GM18498 (cell line): ENCODE measurements around the gene MEX3B.

Experiments used
- ATAC-seq: cut with Tn5 transposase; IDR thresholded peaks from one replicate; pipeline ENCODE4 v1.9.1; 2021; ENCODE audit warnings: mild to moderate bottlenecking, moderate library complexity; ENCODE audit not compliant: unreplicated experiment

MEX3B gene

DNA sequence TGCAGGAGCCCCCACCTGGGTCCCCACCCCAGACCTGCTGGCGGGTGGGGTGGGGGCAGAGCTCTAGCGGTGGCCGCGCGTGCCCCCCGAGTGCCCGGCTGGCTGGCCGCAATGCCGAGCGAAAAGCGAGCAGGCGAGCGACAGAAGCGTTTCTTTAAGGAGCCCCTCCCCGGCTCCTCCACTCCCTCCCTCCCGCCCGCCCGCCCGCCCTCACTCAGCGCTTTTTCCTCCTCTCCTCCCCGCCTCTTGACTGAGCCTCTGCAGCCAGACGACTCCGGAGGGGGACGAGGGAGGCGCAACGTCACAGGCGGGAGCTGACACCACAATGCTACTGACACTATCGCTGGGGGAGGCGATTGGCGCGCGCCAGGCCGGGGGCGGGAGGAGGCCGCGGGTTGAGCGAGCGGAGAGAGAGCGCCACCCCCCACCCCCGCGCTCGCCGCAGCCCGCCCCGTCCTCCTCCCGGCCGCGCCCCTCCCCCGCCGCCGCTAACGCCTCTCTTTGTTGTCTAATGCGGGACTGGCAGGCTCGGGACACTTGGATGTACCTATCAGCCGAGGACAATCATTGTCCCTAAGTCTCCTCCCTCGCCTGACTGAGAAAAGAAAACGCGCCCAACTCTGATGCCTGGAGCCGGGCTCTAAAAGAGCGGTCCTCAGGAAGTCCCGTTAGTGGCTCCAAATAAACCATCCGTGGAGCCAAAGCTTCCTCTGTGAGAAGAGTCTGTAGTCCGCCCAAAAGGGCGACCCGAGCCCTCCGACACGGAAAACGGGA, at the start of gene MEX3B:
Gene MEX3B (minus strand): TSS at position 127 of the 774 bp plus-strand sequence. CDS start 313 bp downstream, outside the sequence.
- ATAC-seq = peak; percentile 72

DNA sequence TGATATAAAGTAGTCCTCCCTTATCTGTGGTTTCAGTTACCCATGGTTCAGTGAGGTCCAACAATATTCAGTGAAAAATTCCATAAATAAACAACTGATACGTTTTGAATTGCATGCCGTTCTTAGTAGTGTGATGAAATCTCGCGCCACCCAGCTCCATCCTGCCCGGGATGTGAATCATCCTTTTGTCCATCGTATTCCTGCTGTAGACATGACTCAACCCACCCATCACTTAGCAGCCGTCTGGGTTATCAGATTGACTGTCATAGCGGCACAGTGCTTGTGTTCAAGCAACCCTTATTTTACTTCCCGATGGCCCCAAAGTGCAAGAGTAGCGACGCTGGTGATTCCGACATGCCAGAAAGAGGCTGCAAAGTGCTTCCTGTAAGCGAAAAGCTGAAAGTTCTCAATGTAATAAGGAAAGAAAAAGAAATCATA, 48.0 kb upstream of the MEX3B start:
- ATAC-seq = no peak

- ATAC-seq = no peak
Measured at GRCh38 chr15:82093325-82093724, 47.5 kb upstream of the MEX3B start.

GRCh38 chr15:82091636-82092140, 45.9 kb upstream of the MEX3B start:
- ATAC-seq = no peak

- no peak for ATAC-seq
Measured at GRCh38 chr15:82086243-82086995, 40.6 kb upstream of the MEX3B start.

DNA sequence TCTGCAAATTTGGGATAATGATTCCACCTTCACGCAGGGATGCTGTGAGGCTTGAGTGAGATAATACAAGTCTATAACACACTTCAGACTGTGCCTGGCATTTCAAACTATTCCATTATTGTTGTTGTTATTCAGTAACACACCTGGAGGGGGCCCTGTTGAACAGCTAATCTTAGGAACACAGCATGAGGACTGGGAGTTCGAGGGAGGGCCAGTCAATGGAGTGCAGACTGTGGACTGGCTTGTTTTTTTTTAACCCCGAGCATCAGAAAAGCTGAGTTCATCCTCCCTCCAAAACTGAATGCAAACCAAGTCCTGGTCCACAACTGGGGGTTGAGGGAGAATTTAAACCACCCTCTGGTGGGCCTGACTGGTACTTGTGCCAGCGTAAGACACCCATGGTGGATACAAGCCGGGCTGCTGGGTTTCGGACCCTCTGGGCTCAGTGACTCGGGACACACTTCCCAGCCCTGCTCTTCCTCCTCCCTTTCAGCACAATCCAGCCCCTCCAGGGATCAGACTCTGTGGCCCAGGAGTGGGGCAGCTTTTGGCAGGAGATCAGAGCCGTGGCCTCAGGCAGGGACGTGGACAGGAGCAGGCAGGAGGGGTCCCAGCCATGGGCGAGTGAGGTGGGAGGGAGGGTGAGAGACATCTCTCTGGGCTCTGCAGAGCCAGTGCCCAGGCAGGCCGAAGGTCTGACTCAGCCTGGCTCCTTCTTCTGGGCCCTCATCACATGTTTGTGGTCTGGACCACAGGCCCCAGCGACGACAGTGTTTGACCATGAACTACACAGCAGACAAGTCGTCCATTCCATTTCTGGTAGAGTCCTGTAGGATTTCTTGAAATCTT, 36.3 kb upstream of the MEX3B start:
- ATAC-seq = no peak

DNA sequence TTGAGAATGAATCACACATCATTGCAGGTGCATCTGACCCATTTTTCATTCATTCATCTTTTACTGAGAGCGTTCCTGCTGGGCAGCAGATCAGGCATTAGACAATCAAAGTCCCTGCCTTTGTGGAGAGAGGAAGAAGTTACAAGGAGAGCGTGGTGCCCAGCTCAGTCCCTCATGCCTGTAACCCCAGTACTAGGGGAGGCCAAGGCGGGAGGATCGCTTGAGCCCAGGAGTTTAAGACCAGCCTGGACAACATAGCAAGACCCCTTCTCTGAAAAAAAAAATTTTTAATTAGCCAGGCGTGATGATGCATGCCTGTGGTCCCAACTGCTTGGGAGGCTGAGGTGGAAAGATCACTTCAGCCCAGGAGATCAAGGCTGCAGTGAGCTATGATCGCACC, 35.0 kb upstream of the MEX3B start:
- no peak for ATAC-seq

- ATAC-seq = no peak
Measured at GRCh38 chr15:82079736-82080135, 33.9 kb upstream of the MEX3B start.

DNA sequence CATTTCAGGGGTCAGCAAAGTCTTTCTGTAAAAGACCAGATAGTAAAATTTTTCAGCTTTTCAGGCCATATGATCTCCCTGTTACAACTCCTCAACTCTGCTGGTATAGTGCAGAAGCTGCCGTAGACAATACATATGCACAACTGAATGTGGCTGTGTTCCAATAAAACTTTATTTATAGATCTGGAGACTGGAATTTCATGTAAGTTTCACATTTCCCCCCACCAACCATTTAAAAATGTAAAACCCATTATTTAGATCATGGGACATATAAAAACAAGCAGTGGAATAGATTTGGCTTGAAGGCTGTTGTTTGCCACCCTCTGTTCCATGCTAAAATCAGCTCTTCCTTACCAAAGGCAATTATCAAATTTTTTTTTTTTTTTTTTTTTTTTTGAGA, 28.8 kb upstream of the MEX3B start:
- no peak for ATAC-seq

GRCh38 chr15:82072926-82073537, 27.2 kb upstream of the MEX3B start:
- no peak for ATAC-seq

DNA sequence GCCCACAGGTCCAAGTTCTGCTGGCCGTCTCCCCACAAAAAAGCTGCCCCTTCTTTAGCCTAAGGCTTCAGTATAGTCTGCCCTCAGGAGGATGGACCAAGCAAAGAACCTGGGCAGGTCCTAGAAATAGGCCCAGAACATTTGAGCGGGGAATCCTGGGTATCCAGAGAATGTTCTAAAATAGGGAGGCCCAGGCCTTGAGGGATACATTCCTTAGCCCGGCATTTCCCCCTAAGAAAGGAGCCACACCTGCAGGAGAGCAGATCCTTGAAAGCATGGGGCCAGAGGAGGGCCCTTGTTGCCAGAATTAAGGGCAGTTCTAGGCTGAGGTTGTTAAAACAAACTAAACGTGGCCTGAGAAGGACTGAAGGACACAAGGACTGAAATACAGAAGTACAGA, 20.6 kb upstream of the MEX3B start:
- ATAC-seq = no peak

DNA sequence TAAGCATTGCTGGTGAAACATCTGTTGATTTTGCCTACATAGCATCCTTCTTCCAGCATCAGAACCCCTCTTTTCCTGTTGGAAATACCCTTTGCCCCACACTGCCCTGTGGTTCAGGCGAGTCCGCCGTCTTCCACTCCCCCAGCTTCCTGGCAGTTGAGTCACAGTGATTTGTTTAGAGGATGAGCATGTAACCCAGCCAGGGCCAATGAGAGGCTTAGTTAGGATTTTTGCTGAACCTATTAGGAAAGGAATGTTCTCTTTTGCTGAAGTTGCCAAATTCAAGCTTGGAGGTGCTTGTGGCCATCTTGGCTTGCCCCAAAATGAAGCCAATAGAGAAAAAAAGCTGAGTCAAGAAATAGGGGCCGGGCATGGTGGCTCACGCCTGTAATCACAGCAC, 19.0 kb upstream of the MEX3B start:
- no peak for ATAC-seq

GRCh38 chr15:82062479-82063454, 16.9 kb upstream of the MEX3B start:
- no peak for ATAC-seq

- no peak for ATAC-seq
Measured at GRCh38 chr15:82060817-82061216, 15.0 kb upstream of the MEX3B start.

- no peak for ATAC-seq
Measured at GRCh38 chr15:82058517-82059204, 12.8 kb upstream of the MEX3B start.

- ATAC-seq = no peak
Measured at GRCh38 chr15:82058026-82058425, 12.2 kb upstream of the MEX3B start.

- ATAC-seq = no peak
Measured at GRCh38 chr15:82056958-82057823, 11.4 kb upstream of the MEX3B start.

DNA sequence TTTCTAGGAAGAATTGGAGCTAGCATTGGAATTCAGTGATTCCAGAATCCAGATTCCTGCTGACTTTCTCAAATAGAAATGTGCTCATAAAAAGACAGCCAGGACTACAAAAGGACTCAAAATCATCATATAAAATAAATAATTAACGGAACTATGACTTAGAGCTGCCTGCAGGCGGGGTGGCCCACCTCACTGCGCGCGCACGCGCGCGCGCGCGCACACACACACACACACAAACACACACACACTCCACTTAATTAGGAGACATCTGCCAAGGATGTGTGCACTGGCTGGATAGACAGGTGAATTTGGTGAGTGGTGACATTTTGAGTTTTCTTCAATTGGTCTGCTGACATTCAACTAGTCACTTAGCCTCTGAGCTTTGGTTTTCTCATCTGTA, 6.9 kb upstream of the MEX3B start:
- no peak for ATAC-seq
